ENCODE data around the gene YIF1A. TPM values are rescaled to one million over a fixed set of nuclear protein-coding genes. Genes with fewer than 3 reads are reported as not detected.

Gene YIF1A
- total RNA-seq, 2 experiments from 2014 or later = 57.2 to 73.4 TPM

GRCh38 chr11:66262191-66262590 is 26.8 kb downstream of the YIF1A start:
- no peaks in the 10 kb centered on the region for H3K9me2 ChIP-seq (ENCODE audit: insufficient read depth, low read length)
- H3K4me2 ChIP-seq (ENCODE audit: low read length) = no peak overlapping the region
- H3K9me3 ChIP-seq (ENCODE audit: low read length) = no peaks in the 10 kb centered on the region
- no peak overlapping the region for H2AFZ ChIP-seq (ENCODE audit: low read length)
- ChIA-PET POLR2A (no interaction called here), CTCF (ENCODE audit: unreplicated experiment) (no interaction called here)
- H3K36me3 ChIP-seq (ENCODE audit: insufficient read depth, low read length) = peaks cover 82% of the 10 kb centered on the region
- H3K79me2 ChIP-seq (ENCODE audit: insufficient read depth, low read depth, low read length) = peaks cover 13% of the 10 kb centered on the region; the same call in 1 of the 2 replicates
- peaks cover 13% of the 10 kb centered on the region for H3K4me1 ChIP-seq (ENCODE audit: insufficient read depth, low read length, poor library complexity, severe bottlenecking)
- H3K4me3 ChIP-seq (ENCODE audit: low read depth, low read length, poor library complexity, severe bottlenecking) = no peak overlapping the region
- no peak for DNase-seq (ENCODE audit: low spot score)
- TF ChIP-seq CTCF (conservative IDR thresholded peaks at IDR 0.05; ENCODE audit: low read length) (no peak), EZH2phosphoT487 (IDR thresholded peaks at IDR 0.05; ENCODE audit: borderline replicate concordance, low read depth, low read length) (no peak)
- H3K27ac ChIP-seq (ENCODE audit: low read depth, low read length, poor library complexity, severe bottlenecking) = no peak overlapping the region
- no TSS peak for BruUV-seq (replicated peaks)
- no peaks in the 10 kb centered on the region; the same call in 1 of the 2 replicates for H4K20me1 ChIP-seq (ENCODE audit: insufficient read depth, low read length)
- intact Hi-C loops (cut with micrococcal nuclease; ENCODE audit: unreplicated experiment) = no loop called here

- H3K4me2 ChIP-seq (ENCODE audit: low read length) = no peak overlapping the region
- peaks cover 13% of the 10 kb centered on the region; the same call in 1 of the 2 replicates for H3K79me2 ChIP-seq (ENCODE audit: insufficient read depth, low read depth, low read length)
- BruUV-seq (replicated peaks) = no TSS peak
- H2AFZ ChIP-seq (ENCODE audit: low read length) = no peak overlapping the region
- H4K20me1 ChIP-seq (ENCODE audit: insufficient read depth, low read length) = no peaks in the 10 kb centered on the region; the same call in 1 of the 2 replicates
- no peaks in the 10 kb centered on the region for H3K9me2 ChIP-seq (ENCODE audit: insufficient read depth, low read length)
- ChIA-PET POLR2A (no interaction called here), CTCF (ENCODE audit: unreplicated experiment) (no interaction called here)
- peaks cover 9% of the 10 kb centered on the region for H3K4me1 ChIP-seq (ENCODE audit: insufficient read depth, low read length, poor library complexity, severe bottlenecking)
- DNase-seq (ENCODE audit: low spot score) = no peak
- no peak overlapping the region for H3K27ac ChIP-seq (ENCODE audit: low read depth, low read length, poor library complexity, severe bottlenecking)
- peaks cover 76% of the 10 kb centered on the region for H3K36me3 ChIP-seq (ENCODE audit: insufficient read depth, low read length)
- no peak overlapping the region for H3K4me3 ChIP-seq (ENCODE audit: low read depth, low read length, poor library complexity, severe bottlenecking)
- TF ChIP-seq CTCF (conservative IDR thresholded peaks at IDR 0.05; ENCODE audit: low read length) (no peak), EZH2phosphoT487 (IDR thresholded peaks at IDR 0.05; ENCODE audit: borderline replicate concordance, low read depth, low read length) (no peak)
- intact Hi-C loops (cut with micrococcal nuclease; ENCODE audit: unreplicated experiment) = no loop called here
- H3K9me3 ChIP-seq (ENCODE audit: low read length) = no peaks in the 10 kb centered on the region
These were observed 27.4 kb downstream of the YIF1A start for GRCh38 chr11:66261578-66261977.

GRCh38 chr11:66259956-66260355 is 29.0 kb downstream of the YIF1A start:
- Histone ChIP-seq H4K20me1 (ENCODE audit: insufficient read depth, low read length) (no peaks in the 10 kb centered on the region; the same call in 1 of the 2 replicates), H3K9me3 (ENCODE audit: low read length) (no peaks in the 10 kb centered on the region), H3K79me2 (ENCODE audit: insufficient read depth, low read depth, low read length) (peaks cover 18% of the 10 kb centered on the region; the same call in 1 of the 2 replicates), H3K27ac (ENCODE audit: low read depth, low read length, poor library complexity, severe bottlenecking) (no peak overlapping the region), H3K4me1 (ENCODE audit: insufficient read depth, low read length, poor library complexity, severe bottlenecking) (peaks cover 17% of the 10 kb centered on the region), H3K4me2 (ENCODE audit: low read length) (no peak overlapping the region), H3K36me3 (ENCODE audit: insufficient read depth, low read length) (peaks cover 59% of the 10 kb centered on the region), H3K4me3 (ENCODE audit: low read depth, low read length, poor library complexity, severe bottlenecking) (no peak overlapping the region), H2AFZ (ENCODE audit: low read length) (no peak overlapping the region), H3K9me2 (ENCODE audit: insufficient read depth, low read length) (no peaks in the 10 kb centered on the region)
- TF ChIP-seq CTCF (conservative IDR thresholded peaks at IDR 0.05; ENCODE audit: low read length) (no peak), EZH2phosphoT487 (IDR thresholded peaks at IDR 0.05; ENCODE audit: borderline replicate concordance, low read depth, low read length) (no peak)
- intact Hi-C loops (cut with micrococcal nuclease; ENCODE audit: unreplicated experiment) = no loop called here
- BruUV-seq (replicated peaks) = no TSS peak
- ChIA-PET POLR2A (interaction anchor here (0.6 to 1.1 kb wide), 3 partner anchors 11 to 421 kb away, joined by 3 to 7 read pairs (median 6); no protein-coding TSS in a partner anchor), CTCF (ENCODE audit: unreplicated experiment) (no interaction called here)
- DNase-seq (ENCODE audit: low spot score) = no peak
